Astrocyte (in vitro differentiated cells and primary cell): ENCODE data around the gene RNF6.

Experiments
- CTCF ChIP-seq: IDR thresholded peaks from 2 replicates; pipeline ENCODE4 v1.5.1; 2011; ENCODE audit warnings: low read depth, mild to moderate bottlenecking, inconsistent platforms, low read length, moderate library complexity; ENCODE audit not compliant: insufficient read depth
- EZH2 ChIP-seq: IDR thresholded peaks from 2 replicates; pipeline ENCODE4 v1.6.1; 2012; ENCODE audit warnings: mild to moderate bottlenecking, low read length, inconsistent platforms; ENCODE audit not compliant: insufficient read depth

GRCh38 chr13:26168835-26169234, 53.3 kb downstream of the RNF6 start:
- TF ChIP-seq CTCF (no peak), EZH2 (no peak)
